SK-N-MC (cell line): ENCODE measurements around the gene RNF213.

ENCODE experiments used
- EZH2 ChIP-seq: fragments of 200-600 bp; sonication (generic); IDR thresholded peaks from one replicate; pipeline ENCODE4 v1.6.1; 2017; ENCODE audit warnings: antibody characterized with exemption
- FOXP2 ChIP-seq: optimal IDR thresholded peaks from 2 replicates; pipeline ENCODE3; 2011; ENCODE audit warnings: mild to moderate bottlenecking, moderate library complexity; ENCODE audit not compliant: insufficient read depth; ENCODE audit errors: extremely low read length, control extremely low read depth
- POLR2AphosphoS5 ChIP-seq: IDR thresholded peaks from 2 replicates; pipeline ENCODE4 v1.6.1; 2012; ENCODE audit warnings: mild to moderate bottlenecking, low read depth, low read length, borderline replicate concordance

- TF ChIP-seq EZH2, result no peak
- TF ChIP-seq POLR2AphosphoS5, result no peak
- no peak for TF ChIP-seq FOXP2
Observed at GRCh38 chr17:80212962-80213642, 47.5 kb upstream of the RNF213 start.
